ENCODE results near the gene VN1R4. TPM values are rescaled to one million over a fixed set of nuclear protein-coding genes. Genes with fewer than 3 reads are reported as not detected.

VN1R4 gene, protein sequence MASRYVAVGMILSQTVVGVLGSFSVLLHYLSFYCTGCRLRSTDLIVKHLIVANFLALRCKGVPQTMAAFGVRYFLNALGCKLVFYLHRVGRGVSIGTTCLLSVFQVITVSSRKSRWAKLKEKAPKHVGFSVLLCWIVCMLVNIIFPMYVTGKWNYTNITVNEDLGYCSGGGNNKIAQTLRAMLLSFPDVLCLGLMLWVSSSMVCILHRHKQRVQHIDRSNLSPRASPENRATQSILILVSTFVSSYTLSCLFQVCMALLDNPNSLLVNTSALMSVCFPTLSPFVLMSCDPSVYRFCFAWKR
- total RNA-seq (2014; rRNA removed; shearing (Covaris generic)) = not detected in 2 replicates

DNA sequence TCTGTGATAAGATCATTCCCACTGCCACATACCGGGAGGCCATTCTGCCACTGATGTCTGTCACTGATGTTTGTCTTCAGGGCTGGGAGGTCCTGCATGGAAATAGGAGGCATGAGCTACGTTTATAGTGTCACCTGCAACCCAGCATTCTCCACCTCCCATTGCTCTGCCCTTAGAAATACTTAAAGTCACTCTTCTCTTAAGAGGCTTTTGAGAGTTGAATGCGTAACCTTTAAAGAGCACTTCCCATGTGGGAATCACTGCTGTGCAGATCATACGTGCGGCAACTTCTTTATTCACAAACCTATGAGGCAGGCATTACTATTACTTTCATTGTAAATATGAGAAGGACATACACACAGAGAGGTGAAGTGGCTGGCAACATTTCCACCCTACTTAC is at the start of gene VN1R4:
TSS of gene VN1R4 (minus strand) at position 101 of the 400 bp plus-strand sequence. CDS start at position 43, 58 bp downstream.

DNA sequence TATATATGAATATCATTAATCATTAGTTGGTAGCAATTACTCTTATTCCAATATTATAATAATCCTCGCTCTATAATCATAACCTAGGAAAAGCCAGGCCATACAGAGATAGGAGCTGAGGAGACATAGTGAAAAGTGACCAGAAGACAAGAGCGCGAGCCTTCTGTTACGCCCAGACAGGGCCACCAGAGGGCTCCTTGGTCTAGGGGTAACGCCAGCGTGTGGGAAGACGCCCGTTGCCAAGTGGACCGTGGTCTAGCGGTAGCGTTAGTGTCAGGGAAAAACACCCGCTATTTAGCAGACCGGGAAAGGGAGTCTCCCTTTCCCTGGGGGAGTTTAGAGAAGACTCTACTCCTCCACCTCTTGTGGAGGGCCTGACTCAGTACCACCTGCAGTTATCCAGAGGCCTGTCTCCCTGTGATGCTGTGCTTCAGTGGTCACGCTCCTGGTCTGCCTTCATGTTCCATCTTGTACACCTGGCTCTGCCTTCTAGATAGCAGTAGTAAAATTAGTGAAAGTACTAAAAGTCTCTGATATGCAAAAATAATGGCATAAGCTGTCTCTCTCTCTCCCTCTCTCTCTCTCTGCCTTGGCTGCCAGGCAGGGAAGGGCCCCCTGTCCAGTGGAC is 9.7 kb downstream of the VN1R4 start, which contains the start of gene VN1R2:
TSS of gene VN1R2 (plus strand) at position 578 of the 628 bp plus-strand sequence. CDS start 84 bp downstream, outside the sequence.

GRCh38 chr19:53254411-53255341 is 12.8 kb downstream of the VN1R4 start, which contains the start of gene ZNF677:
ZNF677 (minus strand) TSS chr19:53254873; CDS start chr19:53251550, 3,323 bp downstream.

Other genes starting within 250 kb of the VN1R4 start
- not detected in 2 replicates for gene ERVV-2, start 223.0 kb downstream of the VN1R4 start, total RNA-seq (2014; rRNA removed; shearing (Covaris generic))
- gene ZNF160, start 164.3 kb downstream of the VN1R4 start, total RNA-seq (2014; rRNA removed; shearing (Covaris generic)) = 18.1 and 20.4 TPM in 2 replicates
- 0.82 and 1.1 TPM in 2 replicates for gene ZNF415, start 134.8 kb downstream of the VN1R4 start, total RNA-seq (2014; rRNA removed; shearing (Covaris generic))
- 4.5 and 6.8 TPM in 2 replicates for gene ZNF347, start 108.7 kb downstream of the VN1R4 start, total RNA-seq (2014; rRNA removed; shearing (Covaris generic))
- 0.93 and 0.94 TPM in 2 replicates for gene ZNF665, start 74.4 kb downstream of the VN1R4 start, total RNA-seq (2014; rRNA removed; shearing (Covaris generic))
- 10.1 and 11.0 TPM in 2 replicates for gene ZNF677, start 12.8 kb downstream of the VN1R4 start, total RNA-seq (2014; rRNA removed; shearing (Covaris generic))
- not detected in 2 replicates for gene VN1R2, start 9.4 kb downstream of the VN1R4 start, total RNA-seq (2014; rRNA removed; shearing (Covaris generic))
- gene ZNF845, start 66.0 kb upstream of the VN1R4 start, total RNA-seq (2014; rRNA removed; shearing (Covaris generic)) = 4.1 and 5.2 TPM in 2 replicates
- gene ZNF525, start 98.0 kb upstream of the VN1R4 start, total RNA-seq (2014; rRNA removed; shearing (Covaris generic)) = 5.3 and 8.0 TPM in 2 replicates
- 5.1 and 6.2 TPM in 2 replicates for gene ZNF765, start 127.4 kb upstream of the VN1R4 start, total RNA-seq (2014; rRNA removed; shearing (Covaris generic))
- 4.5 and 5.5 TPM in 2 replicates for gene ZNF761, start 164.3 kb upstream of the VN1R4 start, total RNA-seq (2014; rRNA removed; shearing (Covaris generic))
- gene ZNF813, start 200.0 kb upstream of the VN1R4 start, total RNA-seq (2014; rRNA removed; shearing (Covaris generic)) = 1.6 and 1.8 TPM in 2 replicates